H1 (cell line): ENCODE results near the gene SECTM1. TPM values are rescaled to one million over a fixed set of nuclear protein-coding genes. Genes with fewer than 3 reads are reported as not detected.

ENCODE experiments used
- CTCF ChIA-PET: fragments of 300-600 bp; sonication (Branson Sonifier 250); formaldehyde crosslinking; loops from one replicate; lab custom pipeline; 2021; ENCODE audit not compliant: partially characterized antibody; lab: Charles Lee
- POLR2A ChIA-PET: fragments of 300-600 bp; sonication (Branson Sonifier 250); formaldehyde crosslinking; loops from one replicate; lab custom pipeline; 2021; ENCODE audit warnings: inconsistent platforms; ENCODE audit not compliant: partially characterized antibody; lab: Charles Lee
- DNase-seq, 2 experiments: peaks; one replicate each; pipeline versions ENCODE4 v3.0.0 to v3.0.0-alpha.2; 2010 to 2022; ENCODE audit warnings: low spot score in 2 of 2, low read depth in 1 of 2, mixed read lengths in 1 of 2
- FAIRE-seq: peaks from 2 replicates; lab custom pipeline; 2011; peaks lifted over from hg19 to GRCh38; lab: Jason Lieb, UNC
- H2AFZ ChIP-seq: 2 replicates; pipeline ENCODE4 v1.8.1; 2012; ENCODE audit warnings: low read length, inconsistent platforms
- H2AK5ac ChIP-seq: 2 replicates; pipeline ENCODE4 v1.6.1; 2013; ENCODE audit warnings: low read depth, low read length
- H2BK120ac ChIP-seq: replicated peaks from 2 replicates; pipeline ENCODE3; 2013; ENCODE audit warnings: low read depth, low read length, inconsistent platforms
- H2BK12ac ChIP-seq: 2 replicates; pipeline ENCODE4 v1.6.1; 2013; ENCODE audit warnings: low read depth, low read length
- H2BK15ac ChIP-seq: 2 replicates; pipeline ENCODE4 v1.6.1; 2013; ENCODE audit warnings: low read length
- H2BK20ac ChIP-seq: 2 replicates; pipeline ENCODE4 v1.6.1; 2013; ENCODE audit warnings: low read length
- H2BK5ac ChIP-seq: 2 replicates; pipeline ENCODE4 v1.6.1; 2013; ENCODE audit warnings: low read depth, low read length
- H3K14ac ChIP-seq: 2 replicates; pipeline ENCODE4 v1.6.1; 2013; ENCODE audit warnings: inconsistent platforms; ENCODE audit not compliant: insufficient read length
- H3K18ac ChIP-seq: 2 replicates; pipeline ENCODE4 v1.6.1; 2013; ENCODE audit warnings: low read length; ENCODE audit errors: extremely low read depth
- H3K23ac ChIP-seq: 2 replicates; pipeline ENCODE4 v1.6.1; 2013; ENCODE audit warnings: inconsistent platforms; ENCODE audit not compliant: insufficient read length
- H3K23me2 ChIP-seq: 2 replicates; pipeline ENCODE4 v1.6.1; 2013; ENCODE audit warnings: low read depth, low read length
- H3K27ac ChIP-seq: 2 replicates; pipeline ENCODE4 v1.6.1; 2011; ENCODE audit warnings: low read depth, low read length, inconsistent platforms
- H3K27me3 ChIP-seq, 4 experiments: replicated peaks in 1 of 4; 1 replicate in 1 of 4; 2 replicates in 3 of 4; pipeline versions ENCODE4 v1.6.1 to v1.8.1; 2011 to 2013; ENCODE audit warnings: low read length in 3 of 4, mild to moderate bottlenecking in 3 of 4, inconsistent platforms in 2 of 4, mixed read lengths in 2 of 4, moderate library complexity in 1 of 4; ENCODE audit not compliant: control insufficient read depth in 3 of 4, insufficient read depth in 3 of 4; ENCODE audit errors: extremely low read depth in 1 of 4
- H3K36me3 ChIP-seq, 4 experiments: 2 replicates each; pipeline versions ENCODE4 v1.6.1 to v1.8.1; 2011 to 2013; ENCODE audit warnings: mild to moderate bottlenecking in 4 of 4, low read length in 3 of 4, moderate library complexity in 2 of 4, control low read depth in 1 of 4, inconsistent platforms in 1 of 4; ENCODE audit not compliant: insufficient read depth in 4 of 4, control insufficient read depth in 2 of 4
- H3K4ac ChIP-seq: replicated peaks from 2 replicates; pipeline ENCODE3; 2013; ENCODE audit warnings: low read length, low read depth, mixed read lengths, inconsistent platforms; ENCODE audit not compliant: insufficient read length
- H3K4me1 ChIP-seq, 4 experiments: replicated peaks in 1 of 4; 1 replicate in 1 of 4; 2 replicates in 3 of 4; pipeline versions ENCODE4 v1.6.1 to v1.8.1; 2011 to 2013; ENCODE audit warnings: low read length in 3 of 4, inconsistent platforms in 2 of 4, mixed read lengths in 1 of 4; ENCODE audit not compliant: insufficient read depth in 4 of 4, control insufficient read depth in 3 of 4
- H3K4me2 ChIP-seq, 2 experiments: 2 replicates each; pipeline versions ENCODE4 v1.6.1 to v1.8.1; 2011 to 2013; ENCODE audit warnings: low read depth in 2 of 2, low read length in 2 of 2, control low read depth in 1 of 2, inconsistent platforms in 1 of 2, mild to moderate bottlenecking in 1 of 2; ENCODE audit not compliant: insufficient read depth in 1 of 2
- H3K4me3 ChIP-seq, 4 experiments: fragments of 200-600, 300-600 bp in 1 of 4; sonication (generic), shearing (Covaris generic), sonication (Bioruptor Twin) in 1 of 4; 2 replicates each; pipeline versions ENCODE4 v1.5.1 to v1.8.1; 2011 to 2016; ENCODE audit warnings: low read length in 4 of 4, low read depth in 3 of 4, control low read depth in 2 of 4, inconsistent platforms in 2 of 4, mild to moderate bottlenecking in 2 of 4, mixed read lengths in 1 of 4, moderate library complexity in 1 of 4; ENCODE audit not compliant: insufficient read depth in 2 of 4; ENCODE audit errors: extremely low read depth in 1 of 4
- H3K56ac ChIP-seq: replicated peaks from 2 replicates; pipeline ENCODE3; 2013; ENCODE audit warnings: low read depth, mild to moderate bottlenecking, mixed read lengths, low read length, inconsistent platforms; ENCODE audit not compliant: insufficient read length
- H3K79me1 ChIP-seq: 2 replicates; pipeline ENCODE4 v1.6.1; 2013; ENCODE audit warnings: low read depth, low read length, control low read depth
- H3K79me2 ChIP-seq, 2 experiments: 2 replicates each; pipeline versions ENCODE4 v1.6.1 to v1.8.1; 2012 to 2013; ENCODE audit warnings: low read length in 2 of 2, mild to moderate bottlenecking in 2 of 2, inconsistent platforms in 1 of 2; ENCODE audit not compliant: insufficient read depth in 2 of 2, control insufficient read depth in 1 of 2
- H3K9ac ChIP-seq, 4 experiments: replicated peaks in 1 of 4; 1 replicate in 1 of 4; 2 replicates in 3 of 4; pipeline versions ENCODE4 v1.6.1 to v1.8.1; 2011 to 2013; ENCODE audit warnings: low read depth in 3 of 4, low read length in 3 of 4, control low read depth in 2 of 4, mild to moderate bottlenecking in 2 of 4, moderate library complexity in 2 of 4, inconsistent platforms in 1 of 4; ENCODE audit errors: extremely low read depth in 1 of 4
- H3K9me3 ChIP-seq, 2 experiments: 2 replicates each; pipeline versions ENCODE4 v1.6.1 to v1.8.1; 2012 to 2013; ENCODE audit warnings: mild to moderate bottlenecking in 2 of 2, moderate library complexity in 2 of 2, control low read depth in 1 of 2, inconsistent platforms in 1 of 2, low read depth in 1 of 2, low read length in 1 of 2, mixed read lengths in 1 of 2; ENCODE audit not compliant: insufficient read depth in 2 of 2
- H4K20me1 ChIP-seq, 2 experiments: replicated peaks in 1 of 2; 2 replicates each; pipeline versions ENCODE3 to v1.8.1; 2011 to 2013; ENCODE audit warnings: inconsistent platforms in 2 of 2, low read length in 2 of 2, mild to moderate bottlenecking in 1 of 2; ENCODE audit not compliant: insufficient read depth in 2 of 2, control insufficient read depth in 1 of 2
- H4K5ac ChIP-seq: 2 replicates; pipeline ENCODE4 v1.6.1; 2013; ENCODE audit warnings: low read length, low read depth, mixed read lengths, inconsistent platforms; ENCODE audit not compliant: insufficient read length
- H4K8ac ChIP-seq: 2 replicates; pipeline ENCODE4 v1.8.0; 2013; ENCODE audit warnings: mild to moderate bottlenecking, moderate library complexity, low read length, inconsistent platforms; ENCODE audit not compliant: insufficient read depth; ENCODE audit errors: extremely low read depth
- H4K91ac ChIP-seq: replicated peaks from 2 replicates; pipeline ENCODE3; 2013; ENCODE audit warnings: low read length, mixed read lengths, inconsistent platforms; ENCODE audit not compliant: insufficient read length
- BACH1 ChIP-seq: IDR thresholded peaks from 2 replicates; pipeline ENCODE4 v1.6.1; 2012; ENCODE audit warnings: low read length, improper control_type of control experiment
- BRCA1 ChIP-seq: IDR thresholded peaks from 2 replicates; pipeline ENCODE4 v1.6.1; 2012; ENCODE audit warnings: low read depth, low read length, improper control_type of control experiment
- CHD2 ChIP-seq: IDR thresholded peaks from 2 replicates; pipeline ENCODE4 v1.6.1; 2012; ENCODE audit warnings: low read length, improper control_type of control experiment
- GABPA ChIP-seq: IDR thresholded peaks from 2 replicates; pipeline ENCODE4 v1.6.1; 2011; ENCODE audit warnings: mild to moderate bottlenecking, low read length, moderate library complexity, borderline replicate concordance; ENCODE audit not compliant: insufficient read depth
- GTF2F1 ChIP-seq: IDR thresholded peaks from 2 replicates; pipeline ENCODE4 v1.6.1; 2012; ENCODE audit warnings: low read depth, low read length, improper control_type of control experiment, borderline replicate concordance
- HDAC2 ChIP-seq, 2 experiments: fragments of 300-600 bp in 1 of 2; sonication (generic) in 1 of 2; IDR thresholded peaks; 2 replicates each; pipeline ENCODE4 v1.6.1; 2011 to 2012; ENCODE audit warnings: low read depth in 2 of 2, low read length in 2 of 2, mild to moderate bottlenecking in 2 of 2, moderate library complexity in 2 of 2, borderline replicate concordance in 1 of 2, inconsistent platforms in 1 of 2
- JUN ChIP-seq: IDR thresholded peaks from 2 replicates; pipeline ENCODE4 v1.6.1; 2011; ENCODE audit warnings: low read depth, mild to moderate bottlenecking, improper control_type of control experiment, low read length
- KDM4A ChIP-seq: IDR thresholded peaks from one replicate; pipeline ENCODE4 v1.7.1; 2012; ENCODE audit warnings: low read depth, mild to moderate bottlenecking, moderate library complexity, low read length, inconsistent platforms; ENCODE audit not compliant: severe bottlenecking
- POLR2A ChIP-seq, 2 experiments: IDR thresholded peaks; 1 replicate in 1 of 2; 2 replicates in 1 of 2; pipeline ENCODE4 v1.6.1; 2011; ENCODE audit warnings: low read depth in 2 of 2, low read length in 2 of 2, mild to moderate bottlenecking in 2 of 2; ENCODE audit errors: control extremely low read depth in 1 of 2
- RXRA ChIP-seq: IDR thresholded peaks from 2 replicates; pipeline ENCODE4 v1.6.1; 2011; ENCODE audit warnings: low read depth, mild to moderate bottlenecking, low read length, moderate library complexity; ENCODE audit not compliant: insufficient read depth
- SIRT6 ChIP-seq: IDR thresholded peaks from one replicate; pipeline ENCODE4 v1.7.1; 2012; ENCODE audit warnings: low read length, inconsistent platforms
- SP4 ChIP-seq: IDR thresholded peaks from 2 replicates; pipeline ENCODE4 v1.6.1; 2012; ENCODE audit warnings: low read length, inconsistent platforms
- TAF7 ChIP-seq: optimal IDR thresholded peaks from 2 replicates; pipeline ENCODE3; 2011; ENCODE audit warnings: low read depth, mild to moderate bottlenecking, inconsistent platforms, low read length, moderate library complexity, borderline replicate concordance
- TBP ChIP-seq: IDR thresholded peaks from 2 replicates; pipeline ENCODE4 v1.6.1; 2011; ENCODE audit warnings: low read depth, low read length, improper control_type of control experiment
- WGBS, 2 experiments: shearing (Covaris generic) in 1 of 2; methylation state at CpG; one replicate each; pipeline versions ENCODE4 v1.1.6 to v1.1.7; 2013 to 2015; ENCODE audit warnings: low lambda C conversion rate in 2 of 2, mixed read lengths in 2 of 2, inconsistent platforms in 1 of 2, low coverage in 1 of 2, missing lambda C conversion rate in 1 of 2; ENCODE audit not compliant: insufficient replicate concordance in 2 of 2, insufficient coverage in 1 of 2, insufficient read length in 1 of 2; ENCODE audit errors: extremely low coverage in 1 of 2, missing lambda C conversion rate in 1 of 2; 5-methylcytosine and 5-hydroxymethylcytosine counted together
- polyA plus RNA-seq, 7 experiments: library from polyadenylated mRNA; depleted of rRNA in 3 of 7; stranded (reverse) in 5 of 7; unstranded in 2 of 7; fragments of >200 nt in 5 of 7; fragments of 200-250 nt in 2 of 7; gene quantifications; 1 replicate in 5 of 7; 2 replicates in 1 of 7; 4 replicates in 1 of 7; pipeline versions ENCODE4 v1.2.1 to v1.2.3, GENCODE V29; 2011 to 2013; ENCODE audit warnings: missing spikeins in 2 of 7, mixed read lengths in 2 of 7
- total RNA-seq: library from RNA; stranded (reverse); fragmentation: NEBNext Ultra II Directional; extraction: Animal tissue kit (Norgen Biotek cat#: 25700); gene quantifications from 2 replicates; pipeline ENCODE4 v1.2.1, GENCODE V29; 2021
- TF ChIP-seq, protein P1 (sequence below): IDR thresholded peaks from 2 replicates; pipeline ENCODE4 v1.6.1; 2012; ENCODE audit warnings: inconsistent platforms

Gene SECTM1
- total and polyA plus RNA-seq, 2 of the 8 experiments (the other 6 are each of a cell fraction or from before 2014, with no cell fraction given), result 0.20 to 0.65 TPM

DNA sequence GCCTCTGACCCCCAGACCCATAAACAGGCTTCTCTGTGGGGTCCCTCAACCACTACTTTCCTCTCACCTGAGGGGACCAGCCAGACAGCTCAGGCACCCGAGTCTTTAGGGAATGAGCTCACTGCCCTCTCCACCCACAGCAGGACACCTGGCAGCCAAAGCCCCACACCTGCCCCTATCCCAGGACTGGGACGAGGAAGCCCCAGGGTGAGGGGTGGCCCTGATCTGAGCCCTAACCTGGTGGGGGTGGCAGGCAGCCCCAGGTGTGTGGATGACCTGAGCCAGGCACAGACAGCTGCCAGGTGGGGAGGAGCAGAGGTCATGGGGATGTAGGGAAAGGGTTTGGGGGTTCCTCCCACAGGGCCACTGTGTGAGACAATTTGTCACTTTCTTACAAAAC lies 23.8 kb upstream of the SECTM1 start:
- no peaks in the 10 kb centered on the region for H4K20me1 ChIP-seq
- H2BK5ac ChIP-seq, result no peak overlapping the region
- no peak overlapping the region for H2BK120ac ChIP-seq
- peaks cover 0 to 3% (median 1%) of the 10 kb centered on the region in 4 experiments; a peak in 3 of 7 replicates for H3K27me3 ChIP-seq
- FAIRE-seq, result no peak
- H4K8ac ChIP-seq, result peak overlapping the region; percentile 66
- H2AK5ac ChIP-seq, result no peak overlapping the region
- H3K27ac ChIP-seq, result no peak overlapping the region
- no peak overlapping the region for H3K9ac ChIP-seq
- no peak overlapping the region for H3K18ac ChIP-seq
- no peak overlapping the region for H3K23ac ChIP-seq
- H3K14ac ChIP-seq, result no peak overlapping the region
- no peak overlapping the region for H3K4me2 ChIP-seq
- DNase-seq, result no peak
- WGBS, 2 experiments, result 77% methylated on average over 2 of the region's 2 CpGs; no CpG with 5 or more reads in 1 of the 2 experiments
- H2AFZ ChIP-seq, result no peak overlapping the region
- peaks cover 0 to 6% (median 5%) of the 10 kb centered on the region in 4 experiments; a peak in 5 of 7 replicates for H3K4me1 ChIP-seq
- ChIA-PET POLR2A (interaction anchor here (1.2 to 2.1 kb wide), 3 partner anchors 9 to 66 kb away, joined by 3 to 5 read pairs (median 3); no protein-coding TSS in a partner anchor), CTCF (interaction anchor here (0.8 to 2.5 kb wide), 10 partner anchors 11 to 196 kb away, joined by 3 to 15 read pairs (median 3); partner anchors contain the start of gene UTS2R)
- no peaks in the 10 kb centered on the region for H3K9me3 ChIP-seq
- H3K23me2 ChIP-seq, result no peaks in the 10 kb centered on the region
- peak overlapping the region; percentile 6 for H4K91ac ChIP-seq
- no peaks in the 10 kb centered on the region for H3K36me3 ChIP-seq
- H2BK12ac ChIP-seq, result 0 out of 2 replicates have a peak overlapping the region, but pooled peaks have one; percentile 39
- no peak overlapping the region for H4K5ac ChIP-seq
- H3K4ac ChIP-seq, result no peak overlapping the region
- no peaks in the 10 kb centered on the region; the same call in 1 of the 2 replicates for H3K79me1 ChIP-seq
- H3K4me3 ChIP-seq, result no peak overlapping the region
- no peak overlapping the region for H2BK15ac ChIP-seq
- H3K79me2 ChIP-seq, result no peaks in the 10 kb centered on the region
- H2BK20ac ChIP-seq, result no peak overlapping the region
- H3K56ac ChIP-seq, result no peak overlapping the region
- no peak for TF ChIP-seq GABPA
- no peak for TF ChIP-seq BACH1
- no peak for TF ChIP-seq SP4
- TF ChIP-seq TBP, result no peak
- no peak for TF ChIP-seq KDM4A
- no peak for TF ChIP-seq TAF7
- no peak for TF ChIP-seq GTF2F1
- no peak for TF ChIP-seq BRCA1
- TF ChIP-seq, protein P1, sequence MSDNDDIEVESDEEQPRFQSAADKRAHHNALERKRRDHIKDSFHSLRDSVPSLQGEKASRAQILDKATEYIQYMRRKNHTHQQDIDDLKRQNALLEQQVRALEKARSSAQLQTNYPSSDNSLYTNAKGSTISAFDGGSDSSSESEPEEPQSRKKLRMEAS, result no peak
- no peak for TF ChIP-seq JUN
- no peak for TF ChIP-seq HDAC2 (IDR thresholded peaks at IDR 0.05; ENCODE audit: borderline replicate concordance in 1 of 2, low read depth in 2 of 2, low read length in 2 of 2)
- no peak for TF ChIP-seq SIRT6
- no peak for TF ChIP-seq POLR2A (IDR thresholded peaks at IDR 0.05; ENCODE audit: control extremely low read depth in 1 of 2, low read depth in 2 of 2, low read length in 2 of 2)
- no peak for TF ChIP-seq CHD2
- no peak for TF ChIP-seq RXRA
